Jurkat, Clone E6-1 (cell line): ENCODE results near the gene TXNL1.

ENCODE experiments used
- DNase-seq: peaks from one replicate; pipeline ENCODE4 v3.0.0-alpha.2; 2011; ENCODE audit warnings: low read depth, low spot score
- H3K4me3 ChIP-seq: 2 replicates; pipeline ENCODE4 v1.5.1; 2011; ENCODE audit warnings: mild to moderate bottlenecking, low read length, control low read depth, moderate library complexity

Gene TXNL1

GRCh38 chr18:56647951-56648893 is 9.8 kb upstream of the TXNL1 start:
- DNase-seq, result no peak
- no peak overlapping the region for H3K4me3 ChIP-seq

- H3K4me3 ChIP-seq, result no peak overlapping the region
- no peak for DNase-seq
These were observed 8.7 kb upstream of the TXNL1 start for GRCh38 chr18:56647071-56647470.

GRCh38 chr18:56645415-56646016 is 7.1 kb upstream of the TXNL1 start:
- H3K4me3 ChIP-seq, result no peak overlapping the region
- DNase-seq, result peak; percentile 46

DNA sequence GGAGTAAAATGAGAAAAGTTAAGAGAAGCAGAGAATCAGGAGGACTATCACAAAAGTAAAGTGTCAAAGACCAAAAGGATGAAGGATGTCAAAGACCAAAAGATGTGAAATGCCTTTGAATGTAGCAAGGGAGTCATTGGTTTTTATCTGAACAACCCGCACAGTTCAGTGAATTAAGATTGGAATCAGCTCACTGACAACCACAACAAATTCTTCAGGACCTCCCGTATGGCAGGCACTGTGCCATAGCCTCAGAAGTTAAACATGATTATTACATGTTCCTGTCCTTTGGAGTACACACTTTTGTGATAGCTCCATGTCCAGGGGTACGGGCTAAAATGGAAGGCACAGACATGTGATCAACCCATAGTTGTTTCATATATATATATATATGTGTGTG is 5.0 kb upstream of the TXNL1 start:
- no peak for DNase-seq

GRCh38 chr18:56641714-56642337 is 3.4 kb upstream of the TXNL1 start:
- no peak overlapping the region for H3K4me3 ChIP-seq
- DNase-seq, result no peak

More for the DNA sequence above, 5.0 kb upstream of the TXNL1 start:
- no peak overlapping the region for H3K4me3 ChIP-seq

GRCh38 chr18:56639571-56639970 is 1.2 kb upstream of the TXNL1 start:
- H3K4me3 ChIP-seq, result no peak overlapping the region
- DNase-seq, result no peak

DNA sequence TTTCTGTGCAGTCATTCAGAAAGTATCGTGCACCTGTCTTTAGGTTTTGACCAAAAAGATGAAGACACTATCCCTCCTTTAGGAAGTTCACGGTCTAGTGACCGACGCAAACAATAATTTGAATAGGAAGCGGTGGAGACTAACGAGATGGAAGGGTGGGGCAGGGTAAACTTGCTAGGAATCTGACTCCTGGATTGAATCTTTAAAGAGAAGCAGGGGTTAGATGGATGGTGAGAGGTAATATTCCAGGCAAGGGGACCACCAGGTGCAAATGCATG is 651 bp upstream of the TXNL1 start:
- no peak for DNase-seq

GRCh38 chr18:56637711-56638231 is 621 bp downstream of the TXNL1 start:
- peak overlapping the region; percentile 72 for H3K4me3 ChIP-seq
- no peak for DNase-seq

More for the DNA sequence above, 651 bp upstream of the TXNL1 start:
- peak overlapping the region; percentile 63 for H3K4me3 ChIP-seq

DNA sequence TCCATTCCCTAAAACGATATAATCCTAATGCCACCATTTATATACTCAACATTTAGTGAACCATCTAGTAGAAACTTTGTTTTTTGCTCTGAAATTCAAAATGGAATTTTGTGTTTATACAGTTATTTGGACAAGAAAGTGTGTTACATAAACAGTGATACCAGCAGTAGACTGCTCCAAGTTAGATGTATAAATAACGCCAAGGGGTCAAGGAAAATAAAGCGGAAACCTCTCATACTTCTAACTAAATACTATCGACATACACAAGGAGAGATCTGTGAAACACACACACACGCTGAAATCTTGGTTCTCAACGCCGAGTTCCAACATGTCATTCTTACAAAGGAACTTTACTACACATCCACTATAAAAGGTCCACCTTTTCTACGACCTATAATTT is 1.2 kb downstream of the TXNL1 start:
- DNase-seq, result no peak
- H3K4me3 ChIP-seq, result peak overlapping the region; percentile 72

GRCh38 chr18:56635007-56635406 is 3.4 kb downstream of the TXNL1 start:
- H3K4me3 ChIP-seq, result no peak overlapping the region
- no peak for DNase-seq

GRCh38 chr18:56632070-56633022 is 6.0 kb downstream of the TXNL1 start:
- H3K4me3 ChIP-seq, result no peak overlapping the region
- no peak for DNase-seq

GRCh38 chr18:56627991-56628390 is 10.4 kb downstream of the TXNL1 start:
- DNase-seq, result no peak
- no peak overlapping the region for H3K4me3 ChIP-seq

DNA sequence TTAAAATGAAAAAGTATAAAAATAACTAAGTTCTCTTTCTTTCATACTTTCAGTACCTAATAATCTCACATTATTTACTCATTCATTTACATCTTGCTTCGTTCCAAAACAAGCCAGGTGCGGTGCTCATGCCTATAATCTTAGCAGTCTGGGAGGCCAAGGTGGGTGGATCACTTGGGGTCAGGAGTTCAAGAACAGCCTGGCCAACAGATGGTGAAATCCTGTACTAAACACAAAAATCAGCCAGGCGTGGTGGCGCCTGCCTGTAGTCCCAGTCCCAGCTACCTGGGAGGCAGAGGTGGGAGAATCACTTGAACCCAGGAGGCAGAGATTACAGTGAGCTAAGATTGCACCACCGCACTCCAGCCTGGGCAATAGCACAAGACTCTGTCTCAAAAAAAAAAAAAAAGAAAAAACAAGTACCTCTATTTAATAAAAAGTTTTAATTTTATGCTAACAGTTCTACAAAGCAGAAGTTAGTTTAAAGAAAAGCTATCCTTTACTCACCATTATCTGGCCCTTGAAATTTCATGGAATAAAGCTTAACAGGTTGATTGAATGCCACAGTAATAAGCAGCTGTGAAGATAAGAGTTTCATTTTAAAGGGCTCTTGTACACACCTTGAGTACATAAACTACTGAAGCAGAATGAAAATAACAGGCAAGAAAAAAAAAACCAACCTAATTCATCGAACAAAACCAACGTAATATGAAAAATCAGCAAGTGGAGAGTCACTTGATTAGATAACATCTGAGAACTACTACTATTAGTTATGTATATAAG is 22.5 kb downstream of the TXNL1 start:
- H3K4me3 ChIP-seq, result no peak overlapping the region
- no peak for DNase-seq

GRCh38 chr18:56606618-56607017 is 31.8 kb downstream of the TXNL1 start:
- DNase-seq, result no peak

GRCh38 chr18:56598422-56598821 is 40.0 kb downstream of the TXNL1 start:
- no peak for DNase-seq
- no peak overlapping the region for H3K4me3 ChIP-seq

More at GRCh38 chr18:56606618-56607017, 31.8 kb downstream of the TXNL1 start:
- H3K4me3 ChIP-seq, result no peak overlapping the region

GRCh38 chr18:56593906-56594305 is 44.5 kb downstream of the TXNL1 start:
- no peak overlapping the region for H3K4me3 ChIP-seq
- no peak for DNase-seq

DNA sequence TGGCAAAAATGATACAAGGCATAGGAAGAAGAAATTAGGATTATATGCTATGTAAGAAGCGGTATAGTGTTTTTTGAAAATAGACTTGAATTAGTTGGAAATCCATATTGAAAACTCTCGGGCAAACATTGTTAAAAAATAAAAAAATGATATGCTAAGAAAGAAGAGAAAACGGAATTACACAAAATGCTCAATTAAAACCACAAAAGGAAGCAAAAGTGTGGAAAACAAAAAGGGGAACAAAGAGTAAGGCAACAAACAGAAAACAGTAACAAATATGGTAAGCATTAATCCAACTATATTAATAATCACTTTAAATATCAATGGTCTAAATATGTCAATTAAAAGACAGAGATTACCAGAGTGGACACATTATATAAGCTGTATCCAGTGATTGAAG is 58.4 kb downstream of the TXNL1 start:
- H3K4me3 ChIP-seq, result no peak overlapping the region

GRCh38 chr18:56579451-56579850 is 58.9 kb downstream of the TXNL1 start:
- H3K4me3 ChIP-seq, result no peak overlapping the region
- DNase-seq, result no peak

More for the DNA sequence above, 58.4 kb downstream of the TXNL1 start:
- DNase-seq, result no peak
